Left ventricle myocardium inferior (tissue), 1 donor: ENCODE data around the gene CPNE4. TPM values are rescaled to one million over a fixed set of nuclear protein-coding genes. Genes with fewer than 3 reads are reported as not detected.

ENCODE experiments used
- DNase-seq: peaks from one replicate; pipeline ENCODE4 v3.0.0-alpha.2; 2020
- H3K27ac ChIP-seq: fragments of 200-600 bp; replicated peaks from 2 replicates; pipeline ENCODE4 v1.8.0; 2021
- H3K27me3 ChIP-seq: fragments of 200-600 bp; 2 replicates; pipeline ENCODE4 v1.8.0; 2021; ENCODE audit warnings: low read depth
- H3K36me3 ChIP-seq: fragments of 200-600 bp; 2 replicates; pipeline ENCODE4 v1.8.0; 2021
- H3K4me1 ChIP-seq: fragments of 200-600 bp; 2 replicates; pipeline ENCODE4 v1.8.0; 2021
- H3K4me3 ChIP-seq: fragments of 200-600 bp; 2 replicates; pipeline ENCODE4 v1.8.0; 2021; ENCODE audit warnings: mild to moderate bottlenecking, moderate library complexity
- H3K9me3 ChIP-seq: fragments of 200-600 bp; replicated peaks from 2 replicates; pipeline ENCODE4 v1.8.0; 2021
- intact Hi-C: fragments of 100-400 bp; cut with micrococcal nuclease; formaldehyde crosslinking; loops from one replicate; pipeline ENCODE4 v1.11.0; 2022
- total RNA-seq: library from RNA; stranded (reverse); fragmentation: NEBNext Ultra II Directional; extraction: Animal tissue kit (Norgen Biotek cat#: 25700); gene quantifications from one replicate; pipeline ENCODE4 v1.2.1, GENCODE V29; 2021
- TF ChIP-seq, protein P1 (sequence below): fragments of 200-600 bp; IDR thresholded peaks from 2 replicates; pipeline ENCODE4 v1.8.0; 2021; ENCODE audit warnings: antibody characterized with exemption, mild to moderate bottlenecking, borderline replicate concordance
- donor health status: DM: no; HTN: yes; CAD: no; lungs with severe emphysema.

Gene CPNE4
- total RNA-seq, 1 donor from 2014 or later, result 17.9 TPM

DNA sequence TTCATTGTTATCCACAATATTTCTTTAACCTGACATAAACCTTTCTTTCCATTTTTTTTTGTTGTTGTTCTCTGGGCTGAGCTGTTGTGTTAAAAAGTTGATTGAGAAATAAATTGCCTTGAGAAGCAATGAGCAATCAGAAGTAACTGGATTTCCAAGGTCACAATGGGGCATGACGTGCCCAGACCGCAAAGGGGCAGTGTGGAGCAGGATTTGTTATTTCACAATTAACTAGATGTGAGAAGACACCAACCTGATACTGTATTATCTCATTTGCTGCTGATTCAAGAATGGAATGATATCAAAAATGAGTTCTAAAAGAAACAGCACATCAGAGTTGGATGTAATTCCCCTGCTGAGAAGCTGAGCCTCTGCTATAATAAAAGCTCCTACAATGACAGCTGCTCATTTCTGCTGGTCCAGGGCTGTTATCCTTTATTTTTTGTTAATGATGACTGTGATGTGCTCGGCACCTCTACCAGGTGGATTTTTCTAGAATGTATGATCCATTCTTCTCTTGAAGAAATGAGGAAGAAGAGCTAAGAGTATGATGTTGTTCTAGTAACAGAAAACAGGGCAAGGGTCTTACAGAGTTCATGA is 28.1 kb downstream of the CPNE4 start:
- Histone ChIP-seq H3K27me3 (peaks cover 16% of the 10 kb centered on the region), H3K27ac (no peak overlapping the region), H3K9me3 (no peaks in the 10 kb centered on the region), H3K36me3 (no peaks in the 10 kb centered on the region), H3K4me3 (no peak overlapping the region), H3K4me1 (no peaks in the 10 kb centered on the region)
- TF ChIP-seq, protein P1, sequence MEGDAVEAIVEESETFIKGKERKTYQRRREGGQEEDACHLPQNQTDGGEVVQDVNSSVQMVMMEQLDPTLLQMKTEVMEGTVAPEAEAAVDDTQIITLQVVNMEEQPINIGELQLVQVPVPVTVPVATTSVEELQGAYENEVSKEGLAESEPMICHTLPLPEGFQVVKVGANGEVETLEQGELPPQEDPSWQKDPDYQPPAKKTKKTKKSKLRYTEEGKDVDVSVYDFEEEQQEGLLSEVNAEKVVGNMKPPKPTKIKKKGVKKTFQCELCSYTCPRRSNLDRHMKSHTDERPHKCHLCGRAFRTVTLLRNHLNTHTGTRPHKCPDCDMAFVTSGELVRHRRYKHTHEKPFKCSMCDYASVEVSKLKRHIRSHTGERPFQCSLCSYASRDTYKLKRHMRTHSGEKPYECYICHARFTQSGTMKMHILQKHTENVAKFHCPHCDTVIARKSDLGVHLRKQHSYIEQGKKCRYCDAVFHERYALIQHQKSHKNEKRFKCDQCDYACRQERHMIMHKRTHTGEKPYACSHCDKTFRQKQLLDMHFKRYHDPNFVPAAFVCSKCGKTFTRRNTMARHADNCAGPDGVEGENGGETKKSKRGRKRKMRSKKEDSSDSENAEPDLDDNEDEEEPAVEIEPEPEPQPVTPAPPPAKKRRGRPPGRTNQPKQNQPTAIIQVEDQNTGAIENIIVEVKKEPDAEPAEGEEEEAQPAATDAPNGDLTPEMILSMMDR, result peak; percentile 58
- DNase-seq, result no peak
- intact Hi-C loops, result no loop called here

DNA sequence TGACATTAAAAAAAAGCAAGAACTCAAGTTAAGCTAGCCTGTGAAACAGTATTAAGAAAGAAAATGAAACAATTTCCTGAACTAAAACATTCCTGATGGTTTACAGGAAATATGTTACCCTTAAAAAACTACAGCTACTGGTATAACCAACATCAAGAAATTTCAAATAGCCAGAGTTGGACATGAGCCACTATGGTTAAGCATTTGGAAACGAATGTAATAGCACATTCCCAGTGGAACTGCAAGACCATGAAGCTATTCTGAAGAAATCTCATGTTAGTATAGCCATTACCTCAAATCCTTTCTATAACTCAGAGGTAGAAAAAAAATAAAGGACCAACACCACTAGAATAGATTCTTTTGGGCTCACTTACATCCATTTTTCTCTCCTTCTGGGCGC is 30.2 kb downstream of the CPNE4 start:
- no peak for DNase-seq
- intact Hi-C loops, result no loop called here
- TF ChIP-seq, protein P1, result no peak
- Histone ChIP-seq H3K4me3 (no peak overlapping the region), H3K27me3 (peaks cover 16% of the 10 kb centered on the region), H3K4me1 (no peaks in the 10 kb centered on the region), H3K27ac (no peak overlapping the region), H3K36me3 (no peaks in the 10 kb centered on the region), H3K9me3 (no peaks in the 10 kb centered on the region)

DNA sequence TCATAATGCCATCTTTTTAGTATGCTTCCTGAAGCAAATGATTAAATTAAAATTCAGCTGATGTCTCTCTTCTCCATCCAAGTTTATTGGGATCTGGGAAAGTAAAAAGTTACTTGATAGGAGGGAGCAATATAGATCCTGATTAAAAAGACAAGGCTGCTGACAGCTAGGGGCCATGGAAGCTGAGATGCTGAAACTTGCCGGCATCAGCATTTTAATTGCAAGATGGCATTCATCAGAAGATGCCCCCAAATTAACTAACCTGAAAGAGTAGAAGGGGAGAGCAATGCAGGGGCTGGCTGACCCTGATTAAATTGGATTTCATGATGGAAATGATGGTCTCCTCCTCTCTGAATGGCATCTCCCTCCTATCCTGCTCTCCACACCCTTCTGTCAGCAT is 31.1 kb downstream of the CPNE4 start:
- intact Hi-C loops, result no loop called here
- no peaks in the 10 kb centered on the region for H3K36me3 ChIP-seq
- TF ChIP-seq, protein P1, result no peak
- H3K4me1 ChIP-seq, result no peaks in the 10 kb centered on the region
- DNase-seq, result no peak
- H3K4me3 ChIP-seq, result no peak overlapping the region
- H3K9me3 ChIP-seq, result no peaks in the 10 kb centered on the region
- H3K27me3 ChIP-seq, result peaks cover 16% of the 10 kb centered on the region
- no peak overlapping the region for H3K27ac ChIP-seq

DNA sequence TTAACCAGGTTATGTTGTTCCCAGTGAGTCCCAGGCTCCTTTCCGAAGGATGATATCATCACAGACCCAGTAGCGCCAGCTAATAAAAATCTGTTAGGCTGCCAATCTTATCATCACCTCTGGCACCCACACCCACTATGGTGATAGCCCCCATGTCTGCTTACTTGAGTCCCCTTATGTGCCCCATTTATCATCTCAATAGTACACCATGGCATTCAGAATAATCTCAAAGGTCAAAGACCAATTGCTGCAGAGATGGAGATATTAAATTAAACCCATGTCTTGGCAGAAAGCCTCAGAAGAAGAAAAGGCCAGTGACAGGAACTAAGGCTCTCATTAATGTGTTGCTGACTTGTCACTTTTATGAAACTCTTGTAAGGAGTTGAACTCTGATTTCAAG is 32.8 kb downstream of the CPNE4 start:
- Histone ChIP-seq H3K4me1 (no peaks in the 10 kb centered on the region), H3K36me3 (no peaks in the 10 kb centered on the region), H3K27me3 (peaks cover 12% of the 10 kb centered on the region), H3K27ac (no peak overlapping the region), H3K9me3 (no peaks in the 10 kb centered on the region), H3K4me3 (no peak overlapping the region)
- intact Hi-C loops, result no loop called here
- TF ChIP-seq, protein P1, result no peak
- DNase-seq, result no peak

DNA sequence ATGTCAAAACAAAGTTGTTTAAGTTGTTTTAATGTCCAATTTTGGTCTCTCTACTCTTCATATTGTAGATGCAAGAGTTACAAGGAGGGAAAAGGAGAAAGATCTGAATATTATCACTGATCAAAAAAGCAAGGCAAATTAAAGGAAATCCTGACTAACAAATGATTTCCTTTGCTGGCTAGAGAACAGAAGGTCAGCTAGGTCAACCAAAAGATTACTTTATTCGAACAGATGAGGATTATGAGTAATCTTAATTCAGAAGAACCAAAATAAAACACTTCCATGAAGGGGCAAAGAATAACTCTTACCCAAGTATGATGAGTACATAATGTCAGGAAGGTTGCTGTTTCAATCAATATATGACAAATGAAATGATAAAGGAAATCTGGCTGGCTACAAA is 33.8 kb downstream of the CPNE4 start:
- DNase-seq, result no peak
- H3K4me1 ChIP-seq, result no peaks in the 10 kb centered on the region
- intact Hi-C loops, result no loop called here
- H3K27me3 ChIP-seq, result peaks cover 12% of the 10 kb centered on the region
- H3K4me3 ChIP-seq, result no peak overlapping the region
- H3K9me3 ChIP-seq, result no peaks in the 10 kb centered on the region
- no peak overlapping the region for H3K27ac ChIP-seq
- TF ChIP-seq, protein P1, result no peak
- no peaks in the 10 kb centered on the region for H3K36me3 ChIP-seq
